Neural progenitor cell (in vitro differentiated cells): ENCODE data around the gene PAEP. TPM values are rescaled to one million over a fixed set of nuclear protein-coding genes. Genes with fewer than 3 reads are reported as not detected.

ENCODE experiments used
- DNase-seq: peaks from one replicate; pipeline ENCODE4 v3.0.0-alpha.2; 2016; ENCODE audit warnings: low spot score
- H2AFZ ChIP-seq: fragments of 200-600 bp; sonication (generic); replicated peaks from 2 replicates; pipeline ENCODE4 v1.6.1; 2016; ENCODE audit warnings: antibody characterized with exemption
- H3F3A ChIP-seq: fragments of 200-600 bp; sonication (generic); 2 replicates; pipeline ENCODE4 v1.6.1; 2016; ENCODE audit warnings: antibody characterized with exemption, low read depth
- H3K27ac ChIP-seq: fragments of 200-600 bp; sonication (generic); 2 replicates; pipeline ENCODE4 v1.5.1; 2016; ENCODE audit warnings: mild to moderate bottlenecking
- H3K27me3 ChIP-seq: fragments of 200-600 bp; sonication (generic); 2 replicates; pipeline ENCODE4 v1.6.1; 2016; ENCODE audit warnings: mild to moderate bottlenecking, moderate library complexity
- H3K36me3 ChIP-seq: fragments of 200-600 bp; sonication (generic); 2 replicates; pipeline ENCODE4 v1.5.1; 2016
- H3K4me1 ChIP-seq: fragments of 200-600 bp; sonication (generic); 2 replicates; pipeline ENCODE4 v1.6.1; 2016; ENCODE audit warnings: mixed run types
- H3K4me2 ChIP-seq: fragments of 200-600 bp; sonication (generic); 2 replicates; pipeline ENCODE4 v1.6.1; 2016
- H3K4me3 ChIP-seq: fragments of 200-600 bp; sonication (generic); 2 replicates; pipeline ENCODE4 v1.5.1; 2016
- H3K79me2 ChIP-seq: fragments of 200-600 bp; sonication (generic); 2 replicates; pipeline ENCODE4 v1.6.1; 2016; ENCODE audit warnings: low read depth
- H3K9ac ChIP-seq: fragments of 200-600 bp; sonication (generic); 2 replicates; pipeline ENCODE4 v1.6.1; 2016
- H3K9me3 ChIP-seq: fragments of 200-600 bp; sonication (generic); 2 replicates; pipeline ENCODE4 v1.5.1; 2016; ENCODE audit warnings: low read depth
- H4K20me1 ChIP-seq: fragments of 200-600 bp; sonication (generic); 2 replicates; pipeline ENCODE4 v1.6.1; 2016; ENCODE audit warnings: low read depth
- H3K27ac Mint-ChIP-seq: 3 replicates; pipeline ENCODE4 v1.8.0; 2021; ENCODE audit warnings: mixed read lengths
- H3K27me3 Mint-ChIP-seq: 2 replicates; pipeline ENCODE4 v1.8.0; 2022; ENCODE audit warnings: low read depth, mild to moderate bottlenecking, inconsistent platforms, moderate library complexity, mixed read lengths; ENCODE audit not compliant: insufficient read depth
- H3K36me3 Mint-ChIP-seq: 3 replicates; pipeline ENCODE4 v1.8.0; 2021; ENCODE audit warnings: mixed read lengths
- H3K4me1 Mint-ChIP-seq: 3 replicates; pipeline ENCODE4 v1.8.0; 2021; ENCODE audit warnings: mixed read lengths
- H3K4me3 Mint-ChIP-seq: 3 replicates; pipeline ENCODE4 v1.8.0; 2021; ENCODE audit warnings: mild to moderate bottlenecking, moderate library complexity, mixed read lengths
- H3K9me3 Mint-ChIP-seq: 3 replicates; pipeline ENCODE4 v1.8.0; 2020; ENCODE audit warnings: mixed read lengths
- EZH2 ChIP-seq: fragments of 200-600 bp; sonication (generic); IDR thresholded peaks from 2 replicates; pipeline ENCODE4 v1.6.1; 2017; ENCODE audit warnings: antibody characterized with exemption, mild to moderate bottlenecking, moderate library complexity
- EZH2phosphoT487 ChIP-seq: fragments of 200-600 bp; sonication (generic); IDR thresholded peaks from 2 replicates; pipeline ENCODE4 v1.6.1; 2017; ENCODE audit warnings: antibody characterized with exemption
- total RNA-seq: library from RNA; depleted of rRNA; stranded (reverse); fragments of >200 nt; gene quantifications from 2 replicates; pipeline ENCODE4 v1.2.3, GENCODE V29; 2015; ENCODE audit warnings: low replicate concordance
- TF ChIP-seq, protein P1 (sequence below): fragments of 200-600 bp; sonication (generic); IDR thresholded peaks from 2 replicates; pipeline ENCODE4 v1.5.1; 2017; ENCODE audit warnings: antibody characterized with exemption, mild to moderate bottlenecking

PAEP gene
- total RNA-seq, 1 donor from 2014 or later, result not detected

DNA sequence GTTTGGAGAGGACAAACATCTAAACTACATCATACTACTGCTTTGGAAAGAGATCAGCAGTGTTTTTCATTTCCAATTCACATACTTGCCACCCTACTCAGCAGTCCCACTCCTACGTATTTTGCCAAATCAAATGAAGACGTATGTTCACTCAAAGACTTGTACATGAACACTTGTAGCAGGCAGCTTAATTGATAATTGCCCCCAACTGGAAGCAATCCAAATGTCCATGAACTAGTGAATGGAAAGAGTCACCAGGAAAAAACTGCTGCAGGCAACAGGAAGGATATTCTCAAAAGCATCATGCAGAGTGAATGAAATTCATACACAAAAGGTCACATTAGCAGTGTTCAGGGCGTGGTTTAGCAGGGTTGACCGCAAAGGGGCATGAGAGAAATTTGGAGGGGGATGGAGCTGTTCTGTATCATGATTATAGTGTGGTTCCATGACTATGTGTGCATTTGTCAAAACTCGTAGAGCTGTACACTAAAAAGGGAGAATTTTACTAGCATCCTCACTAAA lies 38.8 kb downstream of the PAEP start:
- Mint-ChIP-seq H3K4me3 (no peak overlapping the region), H3K27ac (no peak overlapping the region), H3K4me1 (peaks cover 4% of the 10 kb centered on the region), H3K27me3 (peaks cover 6% of the 10 kb centered on the region), H3K9me3 (peaks cover 11% of the 10 kb centered on the region), H3K36me3 (no peaks in the 10 kb centered on the region)
- peaks cover 14% of the 10 kb centered on the region for H3K27me3 ChIP-seq
- no peaks in the 10 kb centered on the region for H3K9me3 ChIP-seq
- H3K4me2 ChIP-seq, result no peak overlapping the region
- H3K27ac ChIP-seq, result no peak overlapping the region
- DNase-seq, result no peak
- TF ChIP-seq EZH2phosphoT487 (no peak), EZH2 (no peak)
- TF ChIP-seq, protein P1, sequence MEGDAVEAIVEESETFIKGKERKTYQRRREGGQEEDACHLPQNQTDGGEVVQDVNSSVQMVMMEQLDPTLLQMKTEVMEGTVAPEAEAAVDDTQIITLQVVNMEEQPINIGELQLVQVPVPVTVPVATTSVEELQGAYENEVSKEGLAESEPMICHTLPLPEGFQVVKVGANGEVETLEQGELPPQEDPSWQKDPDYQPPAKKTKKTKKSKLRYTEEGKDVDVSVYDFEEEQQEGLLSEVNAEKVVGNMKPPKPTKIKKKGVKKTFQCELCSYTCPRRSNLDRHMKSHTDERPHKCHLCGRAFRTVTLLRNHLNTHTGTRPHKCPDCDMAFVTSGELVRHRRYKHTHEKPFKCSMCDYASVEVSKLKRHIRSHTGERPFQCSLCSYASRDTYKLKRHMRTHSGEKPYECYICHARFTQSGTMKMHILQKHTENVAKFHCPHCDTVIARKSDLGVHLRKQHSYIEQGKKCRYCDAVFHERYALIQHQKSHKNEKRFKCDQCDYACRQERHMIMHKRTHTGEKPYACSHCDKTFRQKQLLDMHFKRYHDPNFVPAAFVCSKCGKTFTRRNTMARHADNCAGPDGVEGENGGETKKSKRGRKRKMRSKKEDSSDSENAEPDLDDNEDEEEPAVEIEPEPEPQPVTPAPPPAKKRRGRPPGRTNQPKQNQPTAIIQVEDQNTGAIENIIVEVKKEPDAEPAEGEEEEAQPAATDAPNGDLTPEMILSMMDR, result no peak
- H3K9ac ChIP-seq, result no peak overlapping the region
- H3K4me1 ChIP-seq, result no peaks in the 10 kb centered on the region
- peaks cover 10% of the 10 kb centered on the region for H3F3A ChIP-seq
- no peaks in the 10 kb centered on the region for H3K79me2 ChIP-seq
- no peaks in the 10 kb centered on the region for H3K36me3 ChIP-seq
- no peak overlapping the region for H2AFZ ChIP-seq
- no peak overlapping the region for H3K4me3 ChIP-seq
- no peaks in the 10 kb centered on the region for H4K20me1 ChIP-seq

DNA sequence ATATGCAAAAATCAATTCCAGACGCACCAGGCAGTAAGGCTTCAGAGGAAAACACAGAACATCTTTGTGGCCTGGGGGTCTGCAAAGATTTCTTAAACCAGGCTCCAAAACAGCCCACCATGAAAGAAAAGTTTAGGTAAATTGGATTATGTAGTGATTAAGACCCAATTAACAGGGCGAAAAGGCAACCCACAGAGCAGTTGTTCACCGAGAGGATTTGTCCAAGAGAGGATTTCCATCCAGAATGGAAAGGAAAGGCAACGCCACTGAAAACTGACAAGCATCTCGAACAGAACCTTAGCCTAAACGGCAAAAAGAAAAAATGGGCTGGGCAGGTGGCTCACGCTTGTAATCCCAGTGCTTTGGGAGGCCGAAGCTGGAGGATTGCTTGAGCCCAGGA lies 40.4 kb downstream of the PAEP start:
- Mint-ChIP-seq H3K4me3 (no peak overlapping the region), H3K4me1 (peaks cover 4% of the 10 kb centered on the region), H3K27me3 (peaks cover 4% of the 10 kb centered on the region), H3K27ac (no peak overlapping the region), H3K9me3 (no peaks in the 10 kb centered on the region), H3K36me3 (no peaks in the 10 kb centered on the region)
- DNase-seq, result peak; percentile 56
- H3F3A ChIP-seq, result peaks cover 10% of the 10 kb centered on the region
- peaks cover 14% of the 10 kb centered on the region for H3K27me3 ChIP-seq
- TF ChIP-seq EZH2phosphoT487, result peak; percentile 72
- no peak for TF ChIP-seq EZH2
- H3K4me2 ChIP-seq, result no peak overlapping the region
- no peak overlapping the region for H3K27ac ChIP-seq
- no peaks in the 10 kb centered on the region for H3K36me3 ChIP-seq
- H3K4me3 ChIP-seq, result no peak overlapping the region
- H3K79me2 ChIP-seq, result no peaks in the 10 kb centered on the region
- no peak overlapping the region for H3K9ac ChIP-seq
- H2AFZ ChIP-seq, result no peak overlapping the region
- H3K4me1 ChIP-seq, result no peaks in the 10 kb centered on the region
- H4K20me1 ChIP-seq, result no peaks in the 10 kb centered on the region
- H3K9me3 ChIP-seq, result no peaks in the 10 kb centered on the region

DNA sequence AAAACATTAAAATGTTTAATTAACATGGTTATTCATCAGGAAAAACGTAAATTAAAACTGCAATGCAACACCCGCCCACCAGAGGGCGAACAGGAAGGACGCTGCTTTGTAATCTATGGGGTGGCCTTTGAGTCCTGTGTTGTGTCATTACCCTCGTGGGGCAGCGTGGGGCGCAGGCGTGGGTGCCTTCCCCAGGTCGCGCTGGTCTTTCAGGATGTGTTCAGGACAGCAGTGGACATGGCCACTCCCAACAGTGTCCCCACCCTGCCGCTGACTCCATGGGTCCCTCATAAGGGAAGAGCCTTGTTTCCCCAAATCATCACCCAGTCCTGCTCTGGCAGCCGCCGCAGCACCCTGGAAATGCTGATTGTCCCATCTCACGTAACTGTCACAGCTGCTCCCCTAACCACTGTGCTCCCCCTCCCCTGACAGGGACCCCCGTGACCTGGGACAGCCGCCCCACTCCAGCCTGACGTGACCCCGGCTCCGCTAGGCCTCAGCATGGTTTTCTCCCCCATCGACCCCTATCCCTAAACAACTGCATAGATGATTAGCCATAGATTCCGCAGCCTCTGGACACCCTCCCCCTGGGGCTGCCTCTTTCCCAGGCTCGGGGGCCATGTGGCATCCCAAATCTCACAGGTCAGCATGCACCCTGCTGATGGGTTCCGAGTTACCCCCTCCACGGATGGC lies 41.4 kb downstream of the PAEP start:
- DNase-seq, result peak; percentile 34
- H3K36me3 ChIP-seq, result no peaks in the 10 kb centered on the region
- no peaks in the 10 kb centered on the region for H3K79me2 ChIP-seq
- Mint-ChIP-seq H3K27me3 (peaks cover 4% of the 10 kb centered on the region), H3K9me3 (no peaks in the 10 kb centered on the region), H3K4me3 (no peak overlapping the region), H3K36me3 (no peaks in the 10 kb centered on the region), H3K27ac (no peak overlapping the region), H3K4me1 (peaks cover 4% of the 10 kb centered on the region)
- H3K9ac ChIP-seq, result no peak overlapping the region
- H3K9me3 ChIP-seq, result no peaks in the 10 kb centered on the region
- no peak overlapping the region for H3K27ac ChIP-seq
- H2AFZ ChIP-seq, result no peak overlapping the region
- no peaks in the 10 kb centered on the region for H3K4me1 ChIP-seq
- TF ChIP-seq EZH2phosphoT487 (no peak), EZH2 (no peak)
- TF ChIP-seq, protein P1, result peak; percentile 72
- H3K4me3 ChIP-seq, result no peak overlapping the region
- no peak overlapping the region for H3K4me2 ChIP-seq
- peaks cover 14% of the 10 kb centered on the region for H3K27me3 ChIP-seq
- H4K20me1 ChIP-seq, result no peaks in the 10 kb centered on the region
- peaks cover 10% of the 10 kb centered on the region for H3F3A ChIP-seq
